Astrocyte (in vitro differentiated cells and primary cell): ENCODE data around the gene ARL4A. TPM values are rescaled to one million over a fixed set of nuclear protein-coding genes. Genes with fewer than 3 reads are reported as not detected.
A peak's percentile ranks its signal among the peaks of the same experiment; 100 is the strongest.

ENCODE experiments used
- DNase-seq: peaks from one replicate; pipeline ENCODE4 v3.0.0-alpha.2; 2010; ENCODE audit warnings: low read depth
- FAIRE-seq: peaks from 2 replicates; lab custom pipeline; 2011; peaks lifted over from hg19 to GRCh38; lab: Jason Lieb, UNC
- H2AFZ ChIP-seq: 2 replicates; pipeline ENCODE4 v1.6.0; 2012; ENCODE audit warnings: low read depth, low read length, inconsistent platforms
- H3K27ac ChIP-seq: 2 replicates; pipeline ENCODE4 v1.5.1; 2011; ENCODE audit warnings: low read depth, low read length, inconsistent platforms
- H3K27me3 ChIP-seq: 2 replicates; pipeline ENCODE4 v1.6.0; 2011; ENCODE audit warnings: low read length, inconsistent platforms; ENCODE audit not compliant: insufficient read depth
- H3K36me3 ChIP-seq: 2 replicates; pipeline ENCODE4 v1.5.1; 2011; ENCODE audit warnings: low read length, inconsistent platforms; ENCODE audit not compliant: insufficient read depth
- H3K4me1 ChIP-seq: 2 replicates; pipeline ENCODE4 v1.5.1; 2011; ENCODE audit warnings: low read length, inconsistent platforms; ENCODE audit not compliant: insufficient read depth
- H3K4me2 ChIP-seq: 2 replicates; pipeline ENCODE4 v1.6.0; 2012; ENCODE audit warnings: low read length, inconsistent platforms
- H3K4me3 ChIP-seq: 2 replicates; pipeline ENCODE4 v1.5.1; 2011; ENCODE audit warnings: low read depth, mild to moderate bottlenecking, low read length, inconsistent platforms; ENCODE audit not compliant: insufficient read depth
- H3K79me2 ChIP-seq: 2 replicates; pipeline ENCODE4 v1.6.0; 2012; ENCODE audit warnings: mild to moderate bottlenecking, low read length, inconsistent platforms; ENCODE audit not compliant: insufficient read depth
- H3K9ac ChIP-seq: 2 replicates; pipeline ENCODE4 v1.6.0; 2012; ENCODE audit warnings: mild to moderate bottlenecking, low read length, inconsistent platforms
- H3K9me3 ChIP-seq: 2 replicates; pipeline ENCODE4 v1.5.1; 2012; ENCODE audit warnings: low read depth, mild to moderate bottlenecking, low read length, inconsistent platforms; ENCODE audit not compliant: insufficient read depth
- H4K20me1 ChIP-seq: 2 replicates; pipeline ENCODE4 v1.6.0; 2012; ENCODE audit warnings: low read length, inconsistent platforms; ENCODE audit not compliant: insufficient read depth
- H3K27ac Mint-ChIP-seq: one replicate; pipeline ENCODE4 v1.8.0; 2021; ENCODE audit warnings: mild to moderate bottlenecking, mixed read lengths; ENCODE audit not compliant: unreplicated experiment
- H3K27me3 Mint-ChIP-seq: one replicate; pipeline ENCODE4 v1.8.0; 2021; ENCODE audit warnings: low read depth, mixed read lengths; ENCODE audit not compliant: unreplicated experiment
- H3K36me3 Mint-ChIP-seq: one replicate; pipeline ENCODE4 v1.8.0; 2021; ENCODE audit warnings: low read depth, mixed read lengths; ENCODE audit not compliant: unreplicated experiment
- H3K4me1 Mint-ChIP-seq: one replicate; pipeline ENCODE4 v1.8.0; 2021; ENCODE audit warnings: low read depth, mixed read lengths; ENCODE audit not compliant: unreplicated experiment
- H3K4me3 Mint-ChIP-seq: one replicate; pipeline ENCODE4 v1.8.0; 2021; ENCODE audit warnings: mild to moderate bottlenecking, moderate library complexity, mixed read lengths; ENCODE audit not compliant: unreplicated experiment
- H3K9me3 Mint-ChIP-seq: one replicate; pipeline ENCODE4 v1.8.0; 2021; ENCODE audit warnings: mild to moderate bottlenecking, mixed read lengths; ENCODE audit not compliant: unreplicated experiment
- EZH2 ChIP-seq: IDR thresholded peaks from 2 replicates; pipeline ENCODE4 v1.6.1; 2012; ENCODE audit warnings: mild to moderate bottlenecking, low read length, inconsistent platforms; ENCODE audit not compliant: insufficient read depth
- total RNA-seq: library from RNA; stranded (reverse); gene quantifications from 2 replicates; pipeline ENCODE4 v1.2.1, GENCODE V29; 2021
- TF ChIP-seq, protein P1 (sequence below): IDR thresholded peaks from 2 replicates; pipeline ENCODE4 v1.5.1; 2011; ENCODE audit warnings: low read depth, mild to moderate bottlenecking, inconsistent platforms, low read length, moderate library complexity; ENCODE audit not compliant: insufficient read depth

Gene ARL4A
- total RNA-seq, 1 donor from 2014 or later = 34.6 TPM

DNA sequence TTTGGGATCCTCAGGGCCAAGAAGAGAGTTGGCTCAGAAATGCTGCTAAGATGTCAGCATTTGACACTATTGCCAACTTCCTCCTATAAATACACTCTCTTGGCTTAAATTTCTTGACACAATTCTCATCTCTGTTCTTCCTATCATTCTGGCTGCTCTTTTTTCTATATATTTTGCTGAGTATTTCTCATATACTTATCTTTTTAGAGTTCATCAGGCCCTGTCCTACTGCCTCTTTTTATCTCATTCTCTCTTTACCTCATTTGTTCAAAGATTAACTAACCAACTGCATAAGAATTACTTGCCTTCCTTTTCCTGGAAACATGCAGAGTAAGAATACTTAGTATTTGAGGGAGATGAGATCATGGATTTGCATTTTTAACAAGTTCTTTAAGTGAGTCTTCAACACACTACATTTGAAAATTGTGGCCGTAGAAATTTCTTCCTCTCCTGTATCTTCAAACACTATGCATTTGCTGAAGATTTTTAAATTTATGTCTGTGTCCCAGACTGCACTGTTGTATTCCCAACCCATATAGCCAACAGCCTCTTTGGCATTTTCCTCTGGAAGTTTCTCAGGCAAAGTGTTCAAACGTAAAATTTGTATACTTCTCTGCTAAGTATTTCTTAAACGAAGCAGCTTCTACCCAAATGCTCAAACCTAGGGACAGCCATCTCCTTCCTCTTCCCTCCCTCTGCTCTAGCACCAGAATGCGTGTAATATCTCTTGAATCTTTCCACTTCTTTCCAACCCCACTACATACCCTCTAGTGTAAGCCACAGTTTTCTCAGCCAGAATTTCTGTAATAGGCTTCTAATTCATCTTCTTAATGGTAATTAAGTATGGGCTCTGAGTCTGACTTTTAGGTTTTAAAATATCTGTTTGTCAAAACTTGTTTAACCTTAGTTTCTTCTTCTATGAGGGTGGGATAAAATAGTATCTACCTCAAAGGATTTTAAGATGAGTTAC lies 35.5 kb downstream of the ARL4A start:
- H3K36me3 Mint-ChIP-seq = no peaks in the 10 kb centered on the region
- Histone ChIP-seq H3K9me3 (no peaks in the 10 kb centered on the region), H3K9ac (no peak overlapping the region), H3K4me3 (no peak overlapping the region), H3K27ac (no peak overlapping the region), H2AFZ (no peak overlapping the region), H3K79me2 (no peaks in the 10 kb centered on the region), H3K4me2 (no peak overlapping the region), H3K36me3 (no peaks in the 10 kb centered on the region), H3K4me1 (peaks cover 8% of the 10 kb centered on the region), H3K27me3 (no peaks in the 10 kb centered on the region), H4K20me1 (no peaks in the 10 kb centered on the region)
- TF ChIP-seq EZH2 = no peak
- TF ChIP-seq, protein P1, sequence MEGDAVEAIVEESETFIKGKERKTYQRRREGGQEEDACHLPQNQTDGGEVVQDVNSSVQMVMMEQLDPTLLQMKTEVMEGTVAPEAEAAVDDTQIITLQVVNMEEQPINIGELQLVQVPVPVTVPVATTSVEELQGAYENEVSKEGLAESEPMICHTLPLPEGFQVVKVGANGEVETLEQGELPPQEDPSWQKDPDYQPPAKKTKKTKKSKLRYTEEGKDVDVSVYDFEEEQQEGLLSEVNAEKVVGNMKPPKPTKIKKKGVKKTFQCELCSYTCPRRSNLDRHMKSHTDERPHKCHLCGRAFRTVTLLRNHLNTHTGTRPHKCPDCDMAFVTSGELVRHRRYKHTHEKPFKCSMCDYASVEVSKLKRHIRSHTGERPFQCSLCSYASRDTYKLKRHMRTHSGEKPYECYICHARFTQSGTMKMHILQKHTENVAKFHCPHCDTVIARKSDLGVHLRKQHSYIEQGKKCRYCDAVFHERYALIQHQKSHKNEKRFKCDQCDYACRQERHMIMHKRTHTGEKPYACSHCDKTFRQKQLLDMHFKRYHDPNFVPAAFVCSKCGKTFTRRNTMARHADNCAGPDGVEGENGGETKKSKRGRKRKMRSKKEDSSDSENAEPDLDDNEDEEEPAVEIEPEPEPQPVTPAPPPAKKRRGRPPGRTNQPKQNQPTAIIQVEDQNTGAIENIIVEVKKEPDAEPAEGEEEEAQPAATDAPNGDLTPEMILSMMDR = no peak
- DNase-seq (peak; percentile 26), FAIRE-seq (no peak)
- no peak overlapping the region for H3K4me3 Mint-ChIP-seq
- H3K27me3 Mint-ChIP-seq = no peaks in the 10 kb centered on the region
- no peaks in the 10 kb centered on the region for H3K9me3 Mint-ChIP-seq
- peaks cover 27% of the 10 kb centered on the region for H3K4me1 Mint-ChIP-seq
- H3K27ac Mint-ChIP-seq = no peak overlapping the region

DNA sequence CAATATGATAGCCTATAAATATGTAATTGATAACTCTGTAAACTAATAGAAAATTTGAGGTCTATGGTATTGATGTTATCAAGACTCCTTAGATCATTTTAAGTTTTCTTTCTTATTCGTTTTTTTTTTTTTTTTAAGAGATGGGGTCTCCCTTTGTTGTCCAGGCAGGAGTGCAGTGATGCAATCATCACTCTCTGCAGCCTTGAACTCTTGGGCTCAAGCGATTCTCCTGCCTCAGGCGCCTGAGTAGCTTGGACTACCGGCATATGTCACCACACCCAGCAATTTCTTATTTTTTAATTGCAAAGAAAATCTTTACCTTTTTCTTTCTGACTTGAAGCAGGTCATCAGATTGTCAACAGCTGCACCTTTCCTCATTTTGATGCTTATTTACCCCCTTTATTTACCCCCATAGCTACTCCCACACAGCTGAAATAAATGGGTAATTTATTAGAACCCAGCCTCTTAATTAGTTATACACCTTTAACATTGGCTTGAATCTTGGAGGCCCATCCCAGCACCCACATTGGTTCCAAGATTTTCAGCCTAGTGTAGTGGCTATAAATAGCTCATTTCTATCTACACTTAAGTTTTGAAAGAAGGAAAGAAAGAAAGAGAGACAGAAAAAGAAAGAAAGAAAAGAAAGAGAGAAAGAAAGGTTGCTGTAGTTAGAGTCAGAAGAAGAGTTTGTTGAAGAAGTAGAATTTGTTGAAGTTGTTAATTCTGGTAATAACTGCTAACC lies 38.3 kb downstream of the ARL4A start:
- Histone ChIP-seq H3K36me3 (no peaks in the 10 kb centered on the region), H3K9ac (no peak overlapping the region), H3K27ac (no peak overlapping the region), H3K9me3 (no peaks in the 10 kb centered on the region), H3K4me3 (no peak overlapping the region), H3K4me2 (no peak overlapping the region), H3K79me2 (no peaks in the 10 kb centered on the region), H2AFZ (no peak overlapping the region), H3K4me1 (peaks cover 3% of the 10 kb centered on the region), H4K20me1 (no peaks in the 10 kb centered on the region), H3K27me3 (no peaks in the 10 kb centered on the region)
- Mint-ChIP-seq H3K4me3 (no peak overlapping the region), H3K4me1 (peaks cover 34% of the 10 kb centered on the region), H3K9me3 (no peaks in the 10 kb centered on the region), H3K36me3 (no peaks in the 10 kb centered on the region), H3K27me3 (no peaks in the 10 kb centered on the region), H3K27ac (no peak overlapping the region)
- TF ChIP-seq, protein P1 = no peak
- TF ChIP-seq EZH2 = no peak
- DNase-seq (no peak), FAIRE-seq (no peak)
